SK-N-SH treated with all-trans-retinoic acid at 6 μM for 48 hours (cell line): ENCODE measurements around the gene RHBDF2.

Source experiments
- ATAC-seq: fragments of 200-7000 bp; cut with Tn5 transposase; 3 replicates; pipeline ENCODE4 v1.9.1; 2020; ENCODE audit warnings: mild to moderate bottlenecking, moderate library complexity
- ARNTL ChIP-seq: fragments of 450-650 bp; formaldehyde crosslinking; IDR thresholded peaks from 2 replicates; pipeline ENCODE4 v1.5.0; 2020; ENCODE audit warnings: low read depth, mild to moderate bottlenecking, moderate library complexity, borderline replicate concordance
- BACH2 ChIP-seq: fragments of 250-450 bp; sonication (Bioruptor Pico); IDR thresholded peaks from 2 replicates; pipeline ENCODE4 v1.9.0; 2021; ENCODE audit warnings: mild to moderate bottlenecking, borderline replicate concordance
- CREB5 ChIP-seq: fragments of 250-450 bp; sonication (Bioruptor Pico); IDR thresholded peaks from 2 replicates; pipeline ENCODE4 v1.5.1; 2020; ENCODE audit warnings: low read depth, mild to moderate bottlenecking, moderate library complexity
- CSDC2 ChIP-seq: fragments of 250-450 bp; sonication (Bioruptor Pico); IDR thresholded peaks from 2 replicates; pipeline ENCODE4 v1.5.0; 2020; ENCODE audit warnings: mild to moderate bottlenecking, moderate library complexity
- CSRNP3 ChIP-seq: fragments of 250-450 bp; sonication (Bioruptor Pico); IDR thresholded peaks from 2 replicates; pipeline ENCODE4 v1.5.1; 2021; ENCODE audit warnings: mild to moderate bottlenecking, moderate library complexity
- ESRRG ChIP-seq: fragments of 250-450 bp; sonication (Bioruptor Pico); IDR thresholded peaks from 2 replicates; pipeline ENCODE4 v1.6.1; 2021; ENCODE audit warnings: mild to moderate bottlenecking
- ISL1 ChIP-seq: fragments of 250-450 bp; sonication (Bioruptor Pico); IDR thresholded peaks from 2 replicates; pipeline ENCODE4 v2.1.2; 2022; ENCODE audit warnings: mild to moderate bottlenecking, moderate library complexity
- OSR1 ChIP-seq: fragments of 250-450 bp; sonication (Bioruptor Pico); IDR thresholded peaks from 2 replicates; pipeline ENCODE4 v1.8.0; 2022; ENCODE audit warnings: moderate library complexity, mild to moderate bottlenecking, inconsistent platforms
- PATZ1 ChIP-seq: fragments of 250-450 bp; sonication (Bioruptor Pico); IDR thresholded peaks from 2 replicates; pipeline ENCODE4 v1.8.0; 2020; ENCODE audit warnings: mild to moderate bottlenecking, moderate library complexity, borderline replicate concordance
- POU6F1 ChIP-seq: fragments of 250-450 bp; sonication (Bioruptor Pico); IDR thresholded peaks from 2 replicates; pipeline ENCODE4 v1.8.0; 2021; ENCODE audit warnings: low read depth, mild to moderate bottlenecking, moderate library complexity, borderline replicate concordance
- PPARA ChIP-seq: fragments of 250-450 bp; sonication (Bioruptor Pico); IDR thresholded peaks from 2 replicates; pipeline ENCODE4 v1.5.0; 2020; ENCODE audit warnings: mild to moderate bottlenecking, borderline replicate concordance
- RARB ChIP-seq: fragments of 250-450 bp; sonication (Bioruptor Pico); IDR thresholded peaks from 2 replicates; pipeline ENCODE4 v1.8.0; 2021; ENCODE audit warnings: mild to moderate bottlenecking, moderate library complexity
- SNAI2 ChIP-seq: fragments of 250-450 bp; sonication (Bioruptor Pico); IDR thresholded peaks from 2 replicates; pipeline ENCODE4 v1.5.0; 2020; ENCODE audit warnings: mild to moderate bottlenecking, moderate library complexity
- TCF4 ChIP-seq: fragments of 250-450 bp; sonication (Bioruptor Pico); IDR thresholded peaks from 2 replicates; pipeline ENCODE4 v1.8.0; 2021; ENCODE audit warnings: mild to moderate bottlenecking, moderate library complexity, borderline replicate concordance
- TSHZ2 ChIP-seq: fragments of 250-450 bp; sonication (Bioruptor Pico); IDR thresholded peaks from 2 replicates; pipeline ENCODE4 v1.5.0; 2020; ENCODE audit warnings: mild to moderate bottlenecking, moderate library complexity
- ZFP30 ChIP-seq: fragments of 450-650 bp; formaldehyde crosslinking; IDR thresholded peaks from 2 replicates; pipeline ENCODE4 v1.5.0; 2022; ENCODE audit warnings: mild to moderate bottlenecking, moderate library complexity
- ZNF565 ChIP-seq: fragments of 450-650 bp; formaldehyde crosslinking; conservative IDR thresholded peaks from 2 replicates; pipeline ENCODE4 v1.5.0; 2020; ENCODE audit warnings: low read depth, mild to moderate bottlenecking, moderate library complexity
- ZNF70 ChIP-seq: fragments of 450-650 bp; formaldehyde crosslinking; IDR thresholded peaks from 2 replicates; pipeline ENCODE4 v1.5.0; 2020; ENCODE audit warnings: mild to moderate bottlenecking, moderate library complexity
- ZNF8 ChIP-seq: fragments of 450-650 bp; formaldehyde crosslinking; IDR thresholded peaks from 2 replicates; pipeline ENCODE4 v1.5.0; 2020; ENCODE audit warnings: mild to moderate bottlenecking, moderate library complexity

Gene RHBDF2

GRCh38 chr17:76439314-76439928 lies 61.8 kb downstream of the RHBDF2 start:
- TF ChIP-seq ISL1 (CRISPR knock-in tag) = no peak
- no peak for TF ChIP-seq ZFP30 (CRISPR knock-in tag)
- TF ChIP-seq ZNF8 = no peak
- TF ChIP-seq ESRRG = no peak
- ATAC-seq = no peak

GRCh38 chr17:76438906-76439305 lies 62.3 kb downstream of the RHBDF2 start:
- no peak for ATAC-seq
- TF ChIP-seq TCF4 (CRISPR knock-in tag) (no peak), ZNF70 (CRISPR knock-in tag) (no peak)

GRCh38 chr17:76437467-76438402 lies 63.5 kb downstream of the RHBDF2 start:
- ATAC-seq = no peak
- TF ChIP-seq ARNTL (no peak), CSRNP3 (CRISPR knock-in tag) (no peak), ISL1 (CRISPR knock-in tag) (no peak), PATZ1 (no peak), TSHZ2 (CRISPR knock-in tag) (no peak), RARB (CRISPR knock-in tag) (no peak), CREB5 (CRISPR knock-in tag) (no peak), OSR1 (CRISPR knock-in tag) (no peak), PPARA (CRISPR knock-in tag) (no peak), ZNF8 (no peak), BACH2 (no peak), CSDC2 (CRISPR knock-in tag) (no peak), ESRRG (no peak), SNAI2 (no peak), POU6F1 (no peak), ZNF565 (no peak)

GRCh38 chr17:76435751-76436150 lies 65.5 kb downstream of the RHBDF2 start:
- no peak for ATAC-seq
- TF ChIP-seq ZNF565 (no peak), ZNF70 (CRISPR knock-in tag) (no peak)
